Right lobe of liver (tissue), 6 donors: ENCODE results near the gene ARMH3. TPM values are rescaled to one million over a fixed set of nuclear protein-coding genes. Genes with fewer than 3 reads are reported as not detected.

Experiments used
- ATAC-seq, 4 donors: fragments of 200-7000 bp; cut with Tn5 transposase; one replicate each; pipeline ENCODE4 v1.9.1; 2020; ENCODE audit warnings: mild to moderate bottlenecking in 4 of 4, moderate library complexity in 4 of 4
- DNase-seq, 3 donors: peaks; one replicate each; pipeline ENCODE4 v3.0.0-alpha.2; 2020
- H3K27ac ChIP-seq, 3 donors: fragments of 200-600 bp; one replicate each; pipeline ENCODE4 v1.8.0; 2022
- H3K27me3 ChIP-seq, 2 donors: fragments of 200-600 bp; one replicate each; pipeline ENCODE4 v1.8.0; 2022
- H3K36me3 ChIP-seq, 4 donors: fragments of 200-600 bp; sonication (generic) in 1 of 4; one replicate each; pipeline versions ENCODE4 v1.5.1 to v1.8.0; 2017 to 2022; ENCODE audit warnings: control low read depth in 1 of 4
- H3K4me1 ChIP-seq, 4 donors: fragments of 200-600 bp; sonication (generic) in 1 of 4; one replicate each; pipeline versions ENCODE4 v1.5.1 to v1.8.0; 2017 to 2022; ENCODE audit warnings: control low read depth in 1 of 4
- H3K4me3 ChIP-seq, 3 donors: fragments of 200-600 bp; one replicate each; pipeline ENCODE4 v1.8.0; 2022
- H3K9me3 ChIP-seq, 4 donors: fragments of 200-600 bp; sonication (generic) in 1 of 4; one replicate each; pipeline versions ENCODE4 v1.5.1 to v1.8.0; 2017 to 2022; ENCODE audit warnings: control low read depth in 1 of 4
- CTCF ChIP-seq, 4 donors: fragments of 200-600 bp in 3 of 4; fragments of 450-650 bp in 1 of 4; IDR thresholded peaks; one replicate each; pipeline versions ENCODE4 v1.5.1 to v1.8.0; 2016 to 2022; ENCODE audit warnings: antibody characterized with exemption in 4 of 4, mild to moderate bottlenecking in 2 of 4
- POLR2A ChIP-seq: fragments of 450-650 bp; IDR thresholded peaks from one replicate; pipeline ENCODE4 v1.6.1; 2017; ENCODE audit warnings: antibody characterized with exemption, mild to moderate bottlenecking
- WGBS: methylation state at CpG from one replicate; pipeline ENCODE4 v1.1.6; 2018; ENCODE audit warnings: low coverage, low lambda C conversion rate; ENCODE audit not compliant: insufficient coverage; ENCODE audit errors: missing lambda C conversion rate; 5-methylcytosine and 5-hydroxymethylcytosine counted together
- intact Hi-C, 2 donors: fragments of 100-400 bp; cut with DNase I; formaldehyde crosslinking; loops; one replicate each; pipeline versions ENCODE4 v1.11.2 to v1.14.1; 2022
- small RNA-seq, 2 experiments: library from RNA; depleted of rRNA; stranded (forward); fragments of <200 nt; gene quantifications; one replicate each; pipeline ENCODE3, GENCODE V24; 2016
- total RNA-seq, 6 experiments: library from RNA; depleted of rRNA in 2 of 6; stranded (reverse); fragments of >200 nt in 2 of 6; fragmentation: NEBNext Ultra II Directional in 3 of 6; extraction: Animal tissue kit (Norgen Biotek cat#: 25700) in 3 of 6; gene quantifications; one replicate each; pipeline versions ENCODE4 v1.1.0 to v1.2.4, GENCODE V29; 2016 to 2023
- donor health status: DM: no; HTN: yes; CAD: no.
- donor health status: DM: no; HTN: no; CAD: no.
- donor health status: DM: no; HTN: no; CAD: no.
- donor health status: DM: no; HTN: yes; CAD: no.
- donor health status: DM: no; HTN: yes; CAD: no.

ARMH3 gene
- total RNA-seq, 6 experiments from 2014 or later, result 8.5 to 13.4 (median 11.6) TPM

- no peak overlapping the region for H3K27ac ChIP-seq
- H3K9me3 ChIP-seq, result no peaks in the 10 kb centered on the region
- H3K36me3 ChIP-seq, result peaks cover 6 to 100% (median 58%) of the 10 kb centered on the region in 4 donors
- H3K27me3 ChIP-seq, result no peaks in the 10 kb centered on the region
- H3K4me3 ChIP-seq, result no peak overlapping the region
- DNase-seq (no peak), ATAC-seq (no peak)
- no peaks in the 10 kb centered on the region for H3K4me1 ChIP-seq
- intact Hi-C loops, result no loop called here
- TF ChIP-seq CTCF (IDR thresholded peaks at IDR 0.05) (no peak), POLR2A (no peak)
- 63% methylated on average over 4 of the region's 4 CpGs for WGBS
Observed at GRCh38 chr10:101797403-101798059, 258.4 kb downstream of the ARMH3 start.

Small RNA genes within 50 kb of the gene (small RNA-seq; reads per million reads assigned to genes)
- gene AL500527.1 (0 reads per million in 2 experiments), gene AL500527.2 (0 reads per million in 2 experiments), gene RF00017 (0 reads per million in 2 experiments), gene RF00019 (0 reads per million in 2 experiments)

Other genes with a start within 250 kb of the ARMH3 start
- 10 to 100 TPM; 34.7 to 52.2 (median 36.7) TPM for gene OGA, start 237.7 kb downstream of the ARMH3 start, total RNA-seq
- 1 to 10 TPM in 5 of 6 experiments, under 1 TPM in 1; 0.53 to 1.9 (median 1.1) TPM for gene KCNIP2, start 212.4 kb downstream of the ARMH3 start, total RNA-seq
- 10 to 100 TPM in 2 of 6 experiments, 1 to 10 TPM in 4; 6.6 to 11.7 (median 8.4) TPM for gene HPS6, start 9.2 kb upstream of the ARMH3 start, total RNA-seq
- 10 to 100 TPM; 11.2 to 14.7 (median 13.0) TPM for gene LDB1, start 64.2 kb upstream of the ARMH3 start, total RNA-seq
- 10 to 100 TPM in 3 of 6 experiments, 1 to 10 TPM in 3; 7.9 to 18.2 (median 10.3) TPM for gene PPRC1, start 76.9 kb upstream of the ARMH3 start, total RNA-seq
- 10 to 100 TPM; 16.0 to 60.2 (median 27.3) TPM for gene NOLC1, start 96.2 kb upstream of the ARMH3 start, total RNA-seq
- gene ELOVL3, start 170.1 kb upstream of the ARMH3 start, total RNA-seq, result not detected
- gene PITX3, start 185.3 kb upstream of the ARMH3 start, total RNA-seq, result not detected
- 10 to 100 TPM; 22.6 to 27.2 (median 23.7) TPM for gene GBF1, start 189.4 kb upstream of the ARMH3 start, total RNA-seq